CD4-positive, alpha-beta T cell treated with Interferon gamma for 1 hour (primary cell): ENCODE results near the gene BRD1.
"Not testable (repeated sequence)": the region's sequence is repeated elsewhere in the genome, so short reads cannot be mapped to it uniquely, and the experiment has no call there.

Source experiments
- DNase-seq: peaks from one replicate; pipeline ENCODE4 v3.0.0-alpha.2; 2020

Gene BRD1

GRCh38 chr22:49767355-49768062 lies 60.2 kb downstream of the BRD1 start:
- DNase-seq, result peak; percentile 36

DNA sequence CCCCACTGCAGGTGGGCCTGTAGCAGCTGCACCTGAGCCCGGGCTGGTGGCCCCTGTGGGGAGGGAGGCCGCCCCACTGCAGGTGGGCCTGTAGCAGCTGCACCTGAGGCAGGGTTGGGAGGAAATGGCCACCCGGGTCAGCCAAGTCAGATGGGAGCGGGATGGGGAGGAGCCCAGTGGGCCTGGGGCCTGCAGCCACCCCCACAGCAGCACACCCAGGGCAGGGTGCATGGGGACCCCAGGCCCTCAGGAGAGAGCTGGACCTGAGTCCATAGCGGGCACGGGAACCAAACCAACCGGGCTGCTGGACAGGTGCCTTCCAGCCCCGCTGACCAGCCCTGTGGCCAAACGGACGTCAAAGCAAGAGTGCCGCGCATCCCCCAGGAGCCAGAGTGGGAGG lies 61.7 kb downstream of the BRD1 start:
- DNase-seq, result no peak

- no peak for DNase-seq
These were observed 62.4 kb downstream of the BRD1 start for GRCh38 chr22:49765091-49765771.

GRCh38 chr22:49764127-49764581 lies 63.5 kb downstream of the BRD1 start:
- DNase-seq, result no peak

- no peak for DNase-seq
These were observed 64.0 kb downstream of the BRD1 start for GRCh38 chr22:49763696-49764095.

DNA sequence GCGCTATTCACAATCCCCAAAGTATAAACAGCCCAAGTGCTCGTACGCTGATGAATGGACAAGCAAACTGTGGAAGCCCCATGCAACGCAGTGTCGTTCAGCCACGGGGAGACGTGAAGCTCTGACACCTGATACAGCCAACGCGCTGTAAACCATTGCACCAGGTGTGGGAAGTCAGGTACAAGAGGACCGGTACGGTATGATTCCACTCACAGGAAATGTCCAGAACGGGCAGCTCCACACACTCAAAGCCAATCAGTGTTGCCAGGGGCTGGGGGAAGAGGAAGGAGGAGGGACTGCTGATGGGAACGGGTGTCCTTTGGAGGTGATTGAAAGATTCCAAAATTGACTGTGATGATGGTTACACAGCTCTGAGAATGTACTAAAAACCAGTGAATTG lies 64.5 kb downstream of the BRD1 start:
- DNase-seq, result no peak

DNA sequence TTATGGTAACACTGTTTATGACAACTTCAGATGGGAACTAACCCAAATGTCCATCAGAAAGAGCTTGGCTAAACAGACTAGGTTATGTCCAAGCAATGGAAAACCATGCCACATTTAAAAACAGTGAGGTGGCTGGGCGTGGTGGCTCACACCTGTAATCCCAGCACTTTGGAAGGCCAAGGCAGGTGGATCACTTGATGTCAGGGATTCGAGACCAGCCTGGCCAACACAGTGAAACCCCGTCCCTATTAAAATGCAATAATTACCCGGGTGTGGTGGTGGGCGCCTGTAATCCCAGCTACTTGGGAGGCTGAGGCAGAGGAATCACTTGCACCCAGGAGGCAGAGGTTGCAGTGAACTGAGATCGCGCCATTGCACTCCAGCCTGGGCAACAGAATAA lies 65.1 kb downstream of the BRD1 start:
- DNase-seq, result not testable (repeated sequence)

- no peak for DNase-seq
These were observed 65.8 kb downstream of the BRD1 start for GRCh38 chr22:49761836-49762235.

GRCh38 chr22:49760630-49761571 lies 66.8 kb downstream of the BRD1 start:
- no peak for DNase-seq

DNA sequence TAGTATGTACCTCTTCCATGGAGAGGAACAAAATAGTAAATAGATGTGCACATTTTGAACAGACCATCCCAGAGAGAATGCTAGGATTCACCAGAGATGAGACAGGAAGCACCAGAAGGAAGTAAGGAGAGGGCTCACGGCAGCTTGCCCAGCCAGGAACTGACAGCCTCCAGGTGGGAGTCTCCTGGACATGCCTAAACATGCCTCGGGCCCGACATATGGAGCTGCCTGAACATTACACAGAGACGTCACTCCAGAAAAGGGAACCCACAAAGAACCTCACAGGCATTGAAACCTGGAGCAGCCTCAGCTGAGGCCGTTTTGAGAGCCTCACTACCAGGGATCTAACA lies 67.4 kb downstream of the BRD1 start:
- no peak for DNase-seq

- no peak for DNase-seq
These were observed 71.0 kb downstream of the BRD1 start for GRCh38 chr22:49756676-49757075.

GRCh38 chr22:49756201-49756600 lies 71.5 kb downstream of the BRD1 start:
- no peak for DNase-seq

- no peak for DNase-seq
These were observed 72.1 kb downstream of the BRD1 start for GRCh38 chr22:49755631-49756001.

DNA sequence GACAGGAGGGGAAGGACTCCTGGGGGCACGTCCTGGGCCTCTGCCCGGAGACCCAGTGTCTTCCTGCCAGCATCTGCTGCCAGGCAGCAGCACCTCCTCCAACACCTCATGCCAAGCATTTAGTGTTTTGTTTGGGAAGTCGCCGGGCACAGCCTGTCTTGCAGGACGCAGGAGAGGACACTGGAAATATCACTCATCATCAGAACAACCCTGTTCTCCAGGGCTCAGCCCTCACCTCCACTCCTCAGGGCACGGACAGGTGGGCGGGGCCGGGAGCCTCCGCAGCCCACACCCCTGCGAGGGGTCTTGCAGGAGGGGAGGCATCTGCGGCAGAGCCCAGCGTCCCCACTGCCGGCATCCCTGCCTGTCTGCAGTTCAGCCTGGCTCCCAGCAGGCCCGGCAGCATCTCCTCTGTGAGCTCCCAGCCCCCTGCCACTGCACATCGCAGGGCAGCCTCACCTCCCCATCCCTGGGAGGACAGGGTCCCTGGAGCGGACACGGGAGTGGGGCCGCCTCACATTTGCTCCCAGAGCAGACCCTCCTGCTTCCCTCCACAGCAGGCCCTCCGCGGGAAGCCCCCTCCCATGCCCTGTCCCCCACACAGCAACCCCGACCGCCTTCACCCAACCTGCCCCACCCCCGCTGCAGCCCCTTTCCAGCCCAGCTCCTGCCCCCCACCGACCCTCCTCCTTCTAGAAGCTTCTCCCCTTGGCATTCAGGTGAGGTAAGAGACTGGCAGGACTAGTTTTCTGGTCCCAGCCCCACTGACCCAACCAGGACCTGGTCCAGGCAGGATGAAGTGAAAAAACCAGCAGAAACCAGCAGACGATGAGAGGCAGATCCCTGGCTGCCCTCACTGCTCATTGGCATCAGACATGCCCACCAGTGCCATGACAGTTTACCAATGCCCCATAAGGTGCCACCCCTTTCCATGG lies 72.7 kb downstream of the BRD1 start:
- DNase-seq, result no peak

GRCh38 chr22:49753961-49754695 lies 73.5 kb downstream of the BRD1 start:
- DNase-seq, result no peak

DNA sequence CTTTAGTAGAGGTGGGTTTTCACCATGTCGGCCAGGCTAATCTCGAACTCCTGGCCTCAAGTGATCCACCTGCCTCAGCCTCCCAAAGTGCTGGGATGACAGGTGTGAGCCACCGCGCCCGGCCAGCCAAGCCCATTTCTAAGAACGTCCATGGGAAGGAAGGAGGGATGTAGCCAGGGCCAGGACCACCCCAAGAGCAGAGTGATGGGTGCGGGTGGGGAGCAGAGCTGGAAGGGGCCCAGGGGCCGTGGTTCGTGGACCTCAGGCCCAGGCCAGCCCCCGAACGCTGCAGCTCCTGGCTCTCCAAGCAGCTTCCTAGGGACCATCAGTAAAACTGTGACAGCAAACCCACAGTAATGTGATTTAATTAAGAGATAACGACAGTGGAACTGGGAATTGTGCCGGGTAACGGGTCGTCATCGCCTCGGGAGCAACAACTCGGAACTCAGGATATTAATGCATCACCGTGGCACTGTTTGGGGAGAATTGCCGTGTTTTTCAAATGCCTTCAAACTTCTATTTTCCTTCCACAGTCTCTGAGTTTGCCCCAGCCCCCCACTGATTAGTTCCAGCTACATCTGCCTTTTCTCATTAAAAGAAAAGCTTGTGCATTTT lies 74.3 kb downstream of the BRD1 start:
- no peak for DNase-seq

DNA sequence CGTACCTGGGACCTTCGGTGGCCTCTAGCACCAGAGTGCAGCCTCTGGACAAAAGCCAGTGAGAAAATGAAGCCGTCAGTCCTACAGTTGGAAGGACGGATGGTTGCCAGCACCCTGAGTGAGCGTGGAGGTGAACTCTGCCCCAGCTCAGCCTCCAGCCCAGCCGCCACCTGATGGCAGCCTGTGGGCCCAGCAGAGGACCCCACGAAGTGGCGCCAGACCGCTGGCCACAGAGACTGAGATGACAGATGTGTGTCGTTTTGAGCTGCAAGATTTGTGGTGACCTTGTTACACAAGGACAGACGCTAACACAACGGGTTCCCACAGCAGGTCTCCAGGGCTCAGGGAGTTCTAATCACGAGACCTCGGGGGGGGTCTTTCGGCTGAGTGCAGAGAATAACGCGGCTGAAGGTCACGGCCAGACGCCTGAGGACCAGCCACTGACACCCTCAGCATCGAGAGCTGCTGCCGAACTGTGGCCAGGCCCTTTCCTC lies 75.0 kb downstream of the BRD1 start:
- no peak for DNase-seq

DNA sequence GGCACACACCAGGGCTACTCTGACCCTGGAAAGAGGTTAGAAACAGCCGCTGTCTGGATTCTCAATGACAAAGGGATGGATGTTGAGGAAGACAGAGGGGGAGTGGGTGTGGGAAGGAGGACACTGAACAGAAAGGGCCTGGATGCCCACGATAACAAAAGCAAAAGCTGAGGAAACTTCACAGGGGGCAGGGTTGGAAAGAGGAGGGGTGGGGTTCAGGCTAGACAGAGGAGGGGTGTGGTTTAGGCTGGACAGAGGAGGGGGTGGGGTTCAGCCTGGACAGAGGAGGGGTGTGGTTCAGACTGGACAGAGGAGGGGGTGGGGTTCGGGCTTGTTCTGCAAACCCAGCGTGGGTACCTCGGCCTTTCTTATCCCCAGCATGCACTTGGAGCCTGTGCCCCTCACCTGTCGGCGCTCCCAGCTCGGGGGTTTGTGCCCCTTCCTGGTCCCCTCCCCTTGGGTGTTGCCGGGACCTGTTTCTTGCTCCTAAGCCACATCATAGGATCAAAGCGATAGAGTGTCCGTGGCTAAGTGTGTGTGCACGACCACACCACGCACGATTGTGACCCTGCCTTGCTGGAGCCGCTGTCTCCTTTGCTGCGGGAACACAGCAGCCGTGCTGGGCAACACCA lies 75.6 kb downstream of the BRD1 start:
- no peak for DNase-seq

DNA sequence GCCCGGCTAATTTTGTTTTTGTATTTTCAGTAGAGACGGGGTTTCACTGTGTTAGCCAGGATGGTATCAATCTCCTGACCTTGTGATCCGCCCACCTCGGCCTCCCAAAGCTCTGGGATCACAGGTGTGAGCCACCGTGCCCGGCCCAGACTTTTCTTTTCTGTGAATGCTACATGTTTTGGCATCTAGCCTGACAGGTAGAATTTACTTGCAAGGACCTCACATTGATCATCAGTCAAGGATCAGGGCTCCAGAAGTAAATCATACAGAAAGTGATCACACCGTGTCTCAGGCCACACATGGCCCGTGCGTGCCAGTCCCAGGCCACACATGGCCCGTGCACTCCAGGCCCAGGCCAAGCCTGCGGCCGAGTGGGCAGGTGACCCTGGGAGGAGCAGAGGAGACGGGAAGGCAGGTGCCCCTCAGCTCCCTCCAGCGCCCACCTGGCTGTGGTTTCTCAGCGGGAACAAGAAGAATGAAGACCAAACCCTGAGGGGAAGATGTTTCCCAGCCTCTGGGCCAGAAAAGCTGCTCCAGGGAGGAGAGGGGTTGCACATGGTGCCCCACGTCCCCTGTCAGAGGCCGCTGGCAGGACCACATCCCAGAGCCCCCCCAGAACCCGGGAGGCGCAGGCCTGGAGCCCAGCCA lies 76.2 kb downstream of the BRD1 start:
- no peak for DNase-seq

GRCh38 chr22:49749885-49750510 lies 77.7 kb downstream of the BRD1 start:
- no peak for DNase-seq
